NAMALWA (cell line): ENCODE data around the gene RAB11FIP3.

ENCODE experiments used
- DNase-seq: peaks from one replicate; pipeline ENCODE4 v3.0.0-alpha.2; 2015; ENCODE audit warnings: low spot score

Gene RAB11FIP3

GRCh38 chr16:567373-568256, 142.2 kb downstream of the RAB11FIP3 start:
- no peak for DNase-seq

DNA sequence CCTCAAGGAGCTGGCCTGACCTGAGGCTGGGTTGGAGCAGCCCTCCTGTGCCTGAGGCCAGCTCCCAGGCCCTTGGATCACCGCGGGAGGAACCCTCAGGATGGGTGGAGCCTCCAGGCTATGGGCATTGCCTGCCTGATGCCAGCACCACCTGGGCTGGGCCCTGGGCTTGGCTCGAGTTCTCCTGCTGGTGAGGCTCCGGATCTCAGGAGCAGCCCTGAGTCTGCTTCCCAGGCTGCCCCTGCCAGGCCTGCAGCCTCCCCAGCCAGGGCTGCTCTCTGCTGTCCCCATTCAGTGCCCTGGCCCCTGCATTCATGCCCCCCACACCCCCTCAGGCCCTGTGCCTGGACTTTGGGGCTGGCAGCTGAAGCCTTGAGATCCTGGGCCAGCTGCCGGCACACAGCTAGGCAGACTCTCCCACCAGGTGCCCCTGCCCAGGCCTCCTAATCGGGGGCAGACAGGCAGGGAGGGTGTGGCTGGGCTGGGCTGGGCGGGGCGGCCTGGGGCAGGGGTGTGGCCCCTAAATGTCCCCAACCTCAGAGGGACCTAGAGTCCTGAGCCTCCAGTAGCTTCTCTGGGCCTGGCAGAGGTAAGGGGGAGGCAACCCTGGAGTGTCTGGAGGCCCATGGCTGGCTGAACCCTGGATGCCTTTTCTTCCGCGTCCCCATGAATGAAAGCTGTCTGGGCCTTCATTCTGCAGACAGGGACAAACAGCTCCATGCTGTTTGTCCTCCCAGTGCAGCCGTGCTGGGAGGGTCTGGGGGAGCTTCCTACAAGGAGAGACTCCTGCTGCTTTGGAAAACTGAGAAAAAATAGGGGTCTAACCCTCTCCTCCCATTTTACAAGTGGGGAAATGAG, 143.2 kb downstream of the RAB11FIP3 start:
- no peak for DNase-seq

DNA sequence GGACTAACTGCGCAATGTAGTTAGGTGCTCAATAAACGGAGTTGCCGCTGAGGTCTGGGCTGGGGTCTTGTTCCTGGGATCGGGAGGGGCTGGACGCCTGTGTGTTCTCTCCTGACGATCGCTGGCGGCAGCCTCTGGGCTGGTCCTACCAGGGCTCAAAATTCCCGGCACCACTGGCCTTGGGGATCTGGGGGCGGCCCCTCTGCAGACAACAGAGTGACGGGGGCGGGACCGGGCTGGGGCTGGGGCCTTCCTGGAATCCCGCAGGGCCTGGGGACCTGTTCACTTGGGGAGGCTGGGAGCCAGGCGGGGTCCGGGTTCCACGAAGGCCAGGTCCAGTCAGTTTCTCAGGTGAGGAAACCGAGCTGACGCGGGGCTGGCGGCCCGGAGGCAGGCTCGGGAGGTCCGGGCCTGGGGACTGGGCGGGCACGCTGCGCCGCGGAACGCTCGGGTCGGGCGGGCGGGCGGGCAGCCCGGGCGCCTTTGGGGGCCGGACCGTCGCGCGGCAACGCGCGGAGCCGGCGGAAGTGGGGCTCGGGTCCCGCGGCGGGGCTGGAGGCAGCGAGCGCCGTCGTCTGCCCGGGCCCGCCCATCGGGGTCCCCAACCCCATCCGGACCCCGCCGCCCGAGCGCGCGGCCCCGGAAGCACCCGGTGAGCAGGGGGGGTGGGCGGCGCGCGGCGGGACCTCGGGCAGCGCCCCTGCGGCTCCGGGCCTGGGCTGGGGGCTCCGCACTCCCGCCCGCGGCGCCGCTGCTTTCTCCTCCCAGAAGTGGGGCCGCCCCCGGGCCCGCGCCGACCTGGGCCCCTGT, 144.2 kb downstream of the RAB11FIP3 start, which contains the start of gene PIGQ:
Gene PIGQ (plus strand): TSS at position 524 of the 810 bp plus-strand sequence. CDS start 4,107 bp downstream, outside the sequence.
- DNase-seq, result peak; percentile 68
